HEK293 (cell line): ENCODE results near the gene ADIPOR1.
"Not testable (repeated sequence)": the region's sequence is repeated elsewhere in the genome, so short reads cannot be mapped to it uniquely, and the experiment has no call there.

Source experiments
- CTCF ChIA-PET: fragments of 350-600 bp; formaldehyde crosslinking; extraction: SDS; loops from one replicate; lab custom pipeline; 2021; ENCODE audit warnings: antibody characterized with exemption; lab: Yijun Ruan, JAX
- POLR2A ChIA-PET: fragments of 300-600 bp; formaldehyde crosslinking; extraction: SDS; loops from one replicate; lab custom pipeline; 2020; ENCODE audit warnings: antibody characterized with exemption, inconsistent platforms; lab: Yijun Ruan, JAX
- H3K27ac ChIP-seq: fragments of 200-500 bp; sonication (Bioruptor generic); 2 replicates; pipeline ENCODE4 v1.5.1; 2014; ENCODE audit warnings: low read depth, low read length, control low read depth, inconsistent platforms; ENCODE audit errors: extremely low read depth
- H3K36me3 ChIP-seq, 2 experiments: fragments of 200-500 bp in 1 of 2; sonication (Bioruptor generic) in 1 of 2; 1 replicate in 1 of 2; 2 replicates in 1 of 2; pipeline ENCODE4 v1.5.1; 2014 to 2017; ENCODE audit warnings: inconsistent platforms in 2 of 2, low read length in 2 of 2; ENCODE audit not compliant: control insufficient read depth in 2 of 2, insufficient read depth in 1 of 2
- H3K4me1 ChIP-seq: fragments of 200-500 bp; sonication (Bioruptor generic); 2 replicates; pipeline ENCODE4 v1.5.1; 2014; ENCODE audit warnings: mild to moderate bottlenecking, low read length, inconsistent platforms; ENCODE audit not compliant: control insufficient read depth, insufficient read depth
- H3K4me3 ChIP-seq: 2 replicates; pipeline ENCODE4 v1.5.1; 2011; ENCODE audit warnings: low read depth, mild to moderate bottlenecking, control low read depth, low read length, moderate library complexity
- H3K9me3 ChIP-seq: fragments of 200-500 bp; sonication (Bioruptor generic); 2 replicates; pipeline ENCODE4 v1.5.1; 2014; ENCODE audit warnings: low read depth, low read length, inconsistent platforms; ENCODE audit not compliant: control insufficient read depth, insufficient read depth
- BCL11B ChIP-seq: fragments of 450-650 bp; formaldehyde crosslinking; IDR thresholded peaks from 2 replicates; pipeline ENCODE4 v1.5.1; 2016; ENCODE audit warnings: low read depth, missing biosample characterization, missing genetic modification characterization
- CTCF ChIP-seq: fragments of 450-650 bp; formaldehyde crosslinking; IDR thresholded peaks from 2 replicates; pipeline ENCODE4 v1.5.1; 2016; ENCODE audit warnings: missing biosample characterization, missing genetic modification characterization
- PRDM2 ChIP-seq: fragments of 450-650 bp; formaldehyde crosslinking; IDR thresholded peaks from 2 replicates; pipeline ENCODE4 v1.5.1; 2016; ENCODE audit warnings: missing biosample characterization, missing genetic modification characterization, borderline replicate concordance
- RBAK ChIP-seq: fragments of 450-650 bp; formaldehyde crosslinking; IDR thresholded peaks from 2 replicates; pipeline ENCODE4 v1.5.1; 2016; ENCODE audit warnings: missing biosample characterization, missing genetic modification characterization
- REPIN1 ChIP-seq: fragments of 450-650 bp; formaldehyde crosslinking; IDR thresholded peaks from 2 replicates; pipeline ENCODE4 v1.5.1; 2017; ENCODE audit warnings: missing biosample characterization, missing genetic modification characterization, low read depth
- YY1 ChIP-seq: fragments of 450-650 bp; formaldehyde crosslinking; IDR thresholded peaks from 2 replicates; pipeline ENCODE4 v1.5.1; 2018; ENCODE audit warnings: missing biosample characterization, missing genetic modification characterization
- ZNF354C ChIP-seq: fragments of 450-650 bp; formaldehyde crosslinking; IDR thresholded peaks from 2 replicates; pipeline ENCODE4 v1.5.1; 2016; ENCODE audit warnings: missing biosample characterization, missing genetic modification characterization, low read depth, borderline replicate concordance
- ZNF501 ChIP-seq: fragments of 450-650 bp; formaldehyde crosslinking; IDR thresholded peaks from 2 replicates; pipeline ENCODE4 v1.5.1; 2016; ENCODE audit warnings: missing biosample characterization, missing genetic modification characterization
- ZNF658 ChIP-seq: fragments of 450-650 bp; formaldehyde crosslinking; IDR thresholded peaks from 2 replicates; pipeline ENCODE4; 2016; ENCODE audit warnings: missing biosample characterization, missing genetic modification characterization
- ZNF768 ChIP-seq: fragments of 450-650 bp; formaldehyde crosslinking; IDR thresholded peaks from 2 replicates; pipeline ENCODE4 v1.5.1; 2018; ENCODE audit warnings: missing biosample characterization, mild to moderate bottlenecking, missing genetic modification characterization
- TF ChIP-seq, protein P1 (sequence below): fragments of 450-650 bp; formaldehyde crosslinking; IDR thresholded peaks from 2 replicates; pipeline ENCODE4 v1.5.1; 2016; ENCODE audit warnings: missing biosample characterization, missing genetic modification characterization

The ADIPOR1 gene

DNA sequence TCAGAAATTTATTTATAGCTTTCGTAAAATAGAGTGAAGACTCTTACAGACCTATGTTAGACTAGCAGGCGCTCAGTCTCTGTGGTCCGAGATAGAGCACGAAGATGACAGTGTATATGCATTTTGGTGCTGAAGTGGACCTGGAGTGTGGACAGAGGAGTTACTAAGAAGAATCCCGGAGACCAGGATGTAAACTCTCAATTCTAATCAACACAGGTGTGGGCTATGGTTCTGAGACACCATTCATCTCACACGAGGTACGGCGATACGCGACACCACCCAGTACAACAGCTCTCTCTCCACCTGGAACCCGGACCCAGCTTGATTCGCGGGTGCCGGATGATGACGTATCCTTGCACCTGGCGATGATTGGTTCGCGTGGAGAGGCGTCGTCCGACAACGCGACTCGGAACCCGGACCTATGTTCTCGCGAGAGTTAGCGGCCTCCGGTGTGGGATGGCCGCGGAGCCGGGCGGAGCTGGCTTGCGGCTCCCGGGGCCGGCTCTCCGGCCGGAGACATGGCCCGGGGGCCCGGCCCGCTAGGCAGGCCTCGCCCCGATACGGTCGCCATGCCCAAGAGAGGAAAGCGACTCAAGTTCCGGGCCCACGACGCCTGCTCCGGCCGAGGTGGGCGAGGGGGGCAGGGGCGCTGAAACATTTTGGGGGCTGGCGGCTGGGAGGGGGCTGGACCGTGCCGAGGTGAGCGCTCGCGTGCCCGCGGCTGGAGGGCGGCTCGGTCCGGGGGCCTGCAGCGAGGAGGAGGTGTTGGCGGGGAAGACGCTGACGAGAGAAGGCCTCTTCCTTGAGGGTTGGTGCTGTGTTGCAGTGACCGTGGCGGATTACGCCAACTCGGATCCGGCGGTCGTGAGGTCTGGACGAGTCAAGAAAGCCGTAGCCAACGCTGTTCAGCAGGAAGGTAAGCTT is 49.1 kb upstream of the ADIPOR1 start, which contains the start of gene TMEM183A (continued):
- TF ChIP-seq REPIN1 (tag by site-specific recombination) (no peak), PRDM2 (tag by site-specific recombination) (0 out of 2 replicates have a peak, but pooled peaks have one; percentile 49), BCL11B (tag by site-specific recombination) (no peak), RBAK (tag by site-specific recombination) (no peak), ZNF354C (tag by site-specific recombination) (no peak), ZNF501 (tag by site-specific recombination) (peak; percentile 71; the same call in 1 of the 2 replicates), YY1 (tag by site-specific recombination) (peak; percentile 78), ZNF768 (peak; percentile 42; the same call in 1 of the 2 replicates), ZNF658 (tag by site-specific recombination) (no peak), CTCF (0 out of 2 replicates have a peak, but pooled peaks have one; percentile 46)
- TF ChIP-seq, protein P1, sequence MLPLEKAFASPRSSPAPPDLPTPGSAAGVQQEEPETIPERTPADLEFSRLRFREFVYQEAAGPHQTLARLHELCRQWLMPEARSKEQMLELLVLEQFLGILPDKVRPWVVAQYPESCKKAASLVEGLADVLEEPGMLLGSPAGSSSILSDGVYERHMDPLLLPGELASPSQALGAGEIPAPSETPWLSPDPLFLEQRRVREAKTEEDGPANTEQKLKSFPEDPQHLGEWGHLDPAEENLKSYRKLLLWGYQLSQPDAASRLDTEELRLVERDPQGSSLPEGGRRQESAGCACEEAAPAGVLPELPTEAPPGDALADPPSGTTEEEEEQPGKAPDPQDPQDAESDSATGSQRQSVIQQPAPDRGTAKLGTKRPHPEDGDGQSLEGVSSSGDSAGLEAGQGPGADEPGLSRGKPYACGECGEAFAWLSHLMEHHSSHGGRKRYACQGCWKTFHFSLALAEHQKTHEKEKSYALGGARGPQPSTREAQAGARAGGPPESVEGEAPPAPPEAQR (tag by site-specific recombination) = no peak
- TF ChIP-seq, all 188 proteins: peak for 51

- H3K36me3 ChIP-seq = peaks cover 20 to 21% of the 10 kb centered on the region in 2 experiments
- H3K4me3 ChIP-seq, H3K4me1 ChIP-seq, H3K9me3 ChIP-seq, H3K27ac ChIP-seq: not testable (repeated sequence)
- POLR2A ChIA-PET = interaction anchor here (0.7 to 2.0 kb wide), 4 partner anchors 38 to 144 kb away, joined by 3 to 8 read pairs (median 4); partner anchors contain the start of gene RABIF
- CTCF ChIA-PET = interaction anchor here (0.6 to 2.0 kb wide), 10 partner anchors 19 to 813 kb away, joined by 3 to 4 read pairs (median 3); partner anchors contain the start of gene PPFIA4
Measured at GRCh38 chr1:203005395-203006142, 47.5 kb upstream of the ADIPOR1 start.
